ENCODE data around the gene TUT1.

The TUT1 gene

DNA sequence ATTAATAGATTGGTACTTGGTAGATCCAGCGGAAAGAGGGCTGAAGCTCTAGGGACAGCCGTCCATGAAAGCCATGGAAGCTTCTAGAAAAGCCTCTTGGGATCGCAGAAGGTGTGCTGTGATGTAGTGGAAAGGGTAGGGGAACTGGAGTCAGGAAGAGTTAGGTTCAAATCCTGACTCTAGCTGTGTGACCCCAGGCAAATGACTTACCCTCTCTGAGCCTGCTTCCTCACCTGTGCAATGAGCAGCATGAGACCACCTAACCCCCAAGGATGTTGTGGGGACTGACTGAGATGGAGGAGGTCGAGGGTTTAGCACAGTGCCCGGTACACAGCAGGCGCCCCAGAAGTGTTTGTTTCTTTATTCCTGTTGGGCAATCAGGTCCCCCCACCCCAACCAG is 19.1 kb upstream of the TUT1 start:
- TF ChIP-seq, protein P1, sequence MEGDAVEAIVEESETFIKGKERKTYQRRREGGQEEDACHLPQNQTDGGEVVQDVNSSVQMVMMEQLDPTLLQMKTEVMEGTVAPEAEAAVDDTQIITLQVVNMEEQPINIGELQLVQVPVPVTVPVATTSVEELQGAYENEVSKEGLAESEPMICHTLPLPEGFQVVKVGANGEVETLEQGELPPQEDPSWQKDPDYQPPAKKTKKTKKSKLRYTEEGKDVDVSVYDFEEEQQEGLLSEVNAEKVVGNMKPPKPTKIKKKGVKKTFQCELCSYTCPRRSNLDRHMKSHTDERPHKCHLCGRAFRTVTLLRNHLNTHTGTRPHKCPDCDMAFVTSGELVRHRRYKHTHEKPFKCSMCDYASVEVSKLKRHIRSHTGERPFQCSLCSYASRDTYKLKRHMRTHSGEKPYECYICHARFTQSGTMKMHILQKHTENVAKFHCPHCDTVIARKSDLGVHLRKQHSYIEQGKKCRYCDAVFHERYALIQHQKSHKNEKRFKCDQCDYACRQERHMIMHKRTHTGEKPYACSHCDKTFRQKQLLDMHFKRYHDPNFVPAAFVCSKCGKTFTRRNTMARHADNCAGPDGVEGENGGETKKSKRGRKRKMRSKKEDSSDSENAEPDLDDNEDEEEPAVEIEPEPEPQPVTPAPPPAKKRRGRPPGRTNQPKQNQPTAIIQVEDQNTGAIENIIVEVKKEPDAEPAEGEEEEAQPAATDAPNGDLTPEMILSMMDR (conservative IDR thresholded peaks at IDR 0.05; ENCODE audit: control insufficient read depth, insufficient read depth, low read depth, low read length) = no peak
- H3K4me3 ChIP-seq (ENCODE audit: control insufficient read depth, low read depth, low read length) = no peak overlapping the region
- DNase-seq (ENCODE audit: low read depth) = no peak

DNA sequence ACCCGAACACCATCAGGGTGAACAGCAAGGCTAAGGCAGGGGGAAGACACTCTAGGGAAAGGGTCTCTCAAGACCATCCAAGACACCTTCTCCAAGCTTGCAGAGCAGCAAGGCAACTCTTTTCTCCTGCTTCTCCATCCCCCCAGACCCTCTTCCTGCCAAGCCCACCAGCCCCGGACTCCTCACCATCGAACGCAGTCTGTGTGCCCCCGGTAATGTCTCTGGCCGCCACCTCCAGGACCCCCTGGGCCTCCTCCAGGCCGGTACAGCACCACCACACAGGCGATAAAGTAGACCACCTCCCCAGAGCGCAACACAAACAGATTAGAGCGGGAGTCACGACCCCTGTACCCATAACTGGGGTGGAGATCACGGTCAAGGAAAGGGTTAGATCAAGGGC is 17.5 kb upstream of the TUT1 start:
- DNase-seq (ENCODE audit: low read depth) = no peak
- no peak overlapping the region for H3K4me3 ChIP-seq (ENCODE audit: control insufficient read depth, low read depth, low read length)
- TF ChIP-seq, protein P1 (conservative IDR thresholded peaks at IDR 0.05; ENCODE audit: control insufficient read depth, insufficient read depth, low read depth, low read length) = no peak

DNA sequence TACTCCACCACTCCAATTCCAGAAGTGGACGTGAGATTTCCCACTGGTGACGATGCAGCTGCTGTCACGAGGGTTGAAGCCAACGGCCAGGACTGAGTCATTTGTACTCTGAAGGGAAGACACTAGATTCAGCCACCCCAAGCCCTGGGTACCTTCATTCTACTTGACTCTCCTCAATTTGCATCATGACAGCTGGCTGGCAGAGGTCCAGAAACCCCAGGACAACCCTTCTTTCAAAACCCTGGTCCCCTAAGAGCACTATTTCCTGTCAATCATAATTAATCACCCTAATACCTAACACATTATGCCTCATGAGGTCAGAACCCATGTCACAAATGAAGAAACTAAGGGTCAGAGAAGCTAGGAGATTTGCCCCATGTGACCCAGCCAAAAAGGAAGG is 16.4 kb upstream of the TUT1 start:
- DNase-seq (ENCODE audit: low read depth) = no peak
- H3K4me3 ChIP-seq (ENCODE audit: control insufficient read depth, low read depth, low read length) = no peak overlapping the region
- TF ChIP-seq, protein P1 (conservative IDR thresholded peaks at IDR 0.05; ENCODE audit: control insufficient read depth, insufficient read depth, low read depth, low read length) = no peak

DNA sequence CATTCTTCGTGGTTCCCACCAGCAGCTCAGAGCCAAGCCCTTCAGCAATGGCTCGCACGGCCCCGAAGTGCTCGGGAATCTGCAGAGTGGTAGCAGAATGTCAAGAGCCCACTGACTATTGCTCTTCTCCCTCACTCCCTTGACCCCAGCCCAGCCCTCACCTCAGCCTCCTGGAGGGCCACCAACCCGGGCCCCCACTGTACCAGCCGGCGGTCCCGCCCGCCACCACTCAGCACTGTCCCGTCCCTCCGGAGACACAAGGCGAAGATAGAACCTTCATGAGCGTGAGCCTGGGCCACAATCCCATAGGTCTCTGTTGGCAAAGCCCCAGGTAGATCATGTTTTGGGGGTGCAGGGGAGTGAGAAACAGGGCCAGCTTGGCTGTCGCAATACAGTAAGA is 14.6 kb upstream of the TUT1 start:
- H3K4me3 ChIP-seq (ENCODE audit: control insufficient read depth, low read depth, low read length) = no peak overlapping the region
- DNase-seq (ENCODE audit: low read depth) = no peak
- TF ChIP-seq, protein P1 (conservative IDR thresholded peaks at IDR 0.05; ENCODE audit: control insufficient read depth, insufficient read depth, low read depth, low read length) = no peak

DNA sequence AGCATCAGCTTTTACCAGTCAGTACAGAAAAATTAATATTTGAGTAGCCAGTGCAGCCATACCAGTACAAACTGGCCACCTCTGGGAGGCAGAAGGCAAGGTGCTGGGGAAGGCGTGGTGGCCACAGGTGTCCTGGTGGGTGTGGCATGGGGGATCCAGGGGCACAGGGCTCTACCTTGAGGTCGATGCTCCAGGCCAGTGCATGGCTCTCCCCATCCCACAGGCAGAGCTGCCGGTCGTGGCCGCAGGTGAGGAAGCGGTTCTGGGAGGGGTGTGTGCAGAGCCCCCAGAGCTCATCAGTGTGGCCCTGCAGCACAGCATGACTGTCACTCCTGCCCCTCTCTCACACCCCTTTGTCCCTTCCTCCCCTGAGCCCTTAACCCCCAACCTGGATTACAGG is 14.1 kb upstream of the TUT1 start:
- H3K4me3 ChIP-seq (ENCODE audit: control insufficient read depth, low read depth, low read length) = no peak overlapping the region
- DNase-seq (ENCODE audit: low read depth) = no peak
- TF ChIP-seq, protein P1 (conservative IDR thresholded peaks at IDR 0.05; ENCODE audit: control insufficient read depth, insufficient read depth, low read depth, low read length) = no peak

DNA sequence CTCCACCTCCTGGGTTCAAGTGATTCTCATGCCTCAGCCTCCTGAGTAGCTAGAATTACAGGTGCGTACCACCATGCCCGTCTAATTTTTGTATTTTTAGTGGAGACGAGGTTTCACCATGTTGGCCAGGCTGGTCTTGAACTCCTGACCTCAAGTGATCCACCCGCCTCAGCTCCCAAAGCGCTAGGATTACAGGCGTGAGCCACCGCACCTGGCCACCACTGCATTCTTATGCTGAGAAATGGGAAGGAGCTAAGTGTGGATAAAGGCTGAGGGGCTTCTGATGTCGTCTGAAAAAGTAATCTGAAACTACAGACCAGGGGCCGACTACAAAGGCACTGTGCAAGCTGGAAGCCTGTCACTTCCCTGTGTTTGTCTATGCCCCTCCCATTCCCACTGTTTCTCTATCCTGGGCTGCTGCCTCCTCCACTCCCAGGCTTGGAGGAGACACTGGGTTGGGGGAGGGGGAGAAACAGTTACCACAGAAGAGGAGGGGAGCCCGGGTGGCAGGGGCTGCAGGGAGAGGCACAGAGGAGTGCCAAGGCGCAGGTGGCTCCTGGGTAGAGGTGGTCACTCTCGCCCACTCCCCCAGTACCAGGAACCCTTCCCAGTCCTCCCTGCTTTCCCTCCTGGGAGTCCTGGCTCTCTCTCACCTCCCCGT is 13.3 kb upstream of the TUT1 start:
- no peak overlapping the region for H3K4me3 ChIP-seq (ENCODE audit: control insufficient read depth, low read depth, low read length)
- DNase-seq (ENCODE audit: low read depth) = no peak
- TF ChIP-seq, protein P1 (conservative IDR thresholded peaks at IDR 0.05; ENCODE audit: control insufficient read depth, insufficient read depth, low read depth, low read length) = no peak
